GM15510 (cell line): Measurements from ENCODE around the gene KERA.

ENCODE experiments used
- POLR2A ChIP-seq: IDR thresholded peaks from 3 replicates; pipeline ENCODE4 v1.6.1; 2011; ENCODE audit warnings: borderline replicate concordance; ENCODE audit not compliant: insufficient read length; ENCODE audit errors: extremely low read depth

Gene KERA

DNA sequence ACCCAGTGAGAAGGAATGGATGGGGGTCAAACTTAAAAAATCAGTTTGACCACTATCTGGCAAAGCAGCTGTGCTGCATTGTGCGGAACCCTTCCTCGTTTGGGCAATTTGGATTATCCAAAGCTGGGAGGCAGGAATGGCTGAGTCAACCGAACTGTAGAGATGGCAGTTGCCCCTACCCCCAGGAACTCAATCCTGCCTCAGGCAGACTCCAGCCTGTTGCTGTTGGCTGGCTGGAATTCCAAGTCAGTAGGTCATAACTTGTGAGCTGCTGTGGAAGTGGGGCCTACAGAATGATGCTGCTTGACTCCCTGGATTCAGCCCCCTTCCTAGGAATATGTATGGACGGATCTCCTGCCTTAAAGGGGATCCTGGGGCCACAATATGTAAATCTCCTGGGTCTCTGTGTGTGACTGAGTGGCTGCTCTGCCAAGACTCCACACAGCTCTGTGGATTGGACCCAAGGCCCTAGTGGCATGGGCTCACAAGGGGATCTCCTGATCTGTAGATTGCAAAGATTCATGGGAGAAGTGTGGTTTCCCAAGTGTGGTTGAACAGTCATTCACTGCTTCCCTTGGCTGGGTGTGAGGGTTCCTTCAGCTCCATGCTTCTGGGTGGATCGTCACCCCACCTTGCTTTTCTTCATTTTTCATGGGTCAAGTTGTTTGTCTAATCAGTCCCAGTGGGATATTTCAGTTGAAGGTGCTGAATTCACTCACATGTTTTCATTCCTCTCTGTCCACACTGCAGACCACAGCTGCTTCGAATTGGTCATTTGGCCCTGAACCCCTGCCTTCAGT, 34.3 kb upstream of the KERA start:
- TF ChIP-seq POLR2A: no peak

DNA sequence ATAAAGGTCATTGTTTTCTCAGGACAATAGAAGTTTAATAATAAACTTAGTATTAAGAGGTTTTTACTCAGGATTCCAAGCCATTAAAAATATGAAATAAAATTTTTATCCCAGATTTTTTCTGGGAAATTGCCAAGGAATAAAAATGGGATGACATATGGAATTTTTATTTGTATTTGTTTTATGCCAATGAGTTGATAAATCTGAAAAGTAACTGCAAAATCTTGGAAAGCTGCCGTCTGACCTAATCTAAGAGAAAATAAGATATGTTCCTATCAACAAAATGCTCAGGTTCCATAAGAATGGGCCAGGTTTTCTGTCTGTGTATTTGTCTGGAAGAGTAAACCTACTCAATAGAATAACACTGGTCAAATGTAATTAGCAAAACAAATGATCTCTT, 22.2 kb upstream of the KERA start:
- no peak for TF ChIP-seq POLR2A

DNA sequence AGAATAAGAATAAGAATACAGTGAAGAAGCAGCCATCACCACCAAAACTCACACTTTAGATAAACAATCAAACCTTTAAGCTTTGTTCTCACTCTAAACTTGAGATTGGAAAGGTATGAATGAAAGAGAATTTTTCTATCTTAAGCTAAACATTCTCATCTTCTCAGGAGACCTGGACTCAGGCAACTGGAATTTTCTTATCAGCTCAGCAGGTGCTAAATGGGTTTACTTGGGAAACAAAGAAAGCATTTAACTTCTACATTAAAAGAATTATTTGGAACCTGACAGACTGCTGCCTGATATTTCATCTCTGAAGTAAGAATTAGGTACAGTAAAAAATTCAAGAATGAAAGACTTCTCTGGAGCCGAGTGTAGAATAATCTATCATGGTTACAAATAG, 20.7 kb upstream of the KERA start:
- TF ChIP-seq POLR2A: no peak

DNA sequence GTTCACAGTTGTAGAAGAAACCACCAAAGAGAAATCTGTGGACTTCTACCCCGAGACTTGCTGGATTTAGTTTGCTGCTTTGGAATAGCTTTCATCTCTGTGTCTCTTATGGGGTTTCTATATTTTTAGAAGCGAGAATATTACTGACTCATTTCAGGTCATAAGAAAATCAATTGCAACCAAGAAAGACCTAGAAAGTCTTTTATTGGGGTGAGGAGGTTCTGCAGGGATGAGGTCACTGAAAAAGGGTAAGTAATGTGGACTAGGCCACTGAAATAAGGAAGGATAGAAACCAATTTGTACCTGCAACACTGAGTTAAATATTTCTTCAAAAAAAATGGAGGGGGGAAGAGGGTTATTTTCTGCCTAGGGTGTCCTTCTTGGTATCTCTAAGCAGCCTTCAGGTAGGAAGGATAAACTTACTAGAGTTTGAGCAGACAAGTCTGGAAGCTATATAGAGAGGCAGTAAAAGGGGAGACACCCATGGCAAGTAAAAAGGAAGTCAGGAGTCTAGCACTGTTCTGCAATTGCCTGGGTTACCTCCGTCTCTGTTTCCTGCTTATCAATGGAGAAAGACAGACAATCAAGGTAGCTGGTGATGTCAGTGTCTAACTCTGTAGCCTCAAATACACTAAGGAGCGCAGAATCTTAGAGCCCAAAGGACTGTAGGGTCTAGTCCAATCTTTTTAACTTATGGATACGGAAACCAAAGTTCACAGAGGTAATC, 19.6 kb upstream of the KERA start:
- TF ChIP-seq POLR2A: no peak

DNA sequence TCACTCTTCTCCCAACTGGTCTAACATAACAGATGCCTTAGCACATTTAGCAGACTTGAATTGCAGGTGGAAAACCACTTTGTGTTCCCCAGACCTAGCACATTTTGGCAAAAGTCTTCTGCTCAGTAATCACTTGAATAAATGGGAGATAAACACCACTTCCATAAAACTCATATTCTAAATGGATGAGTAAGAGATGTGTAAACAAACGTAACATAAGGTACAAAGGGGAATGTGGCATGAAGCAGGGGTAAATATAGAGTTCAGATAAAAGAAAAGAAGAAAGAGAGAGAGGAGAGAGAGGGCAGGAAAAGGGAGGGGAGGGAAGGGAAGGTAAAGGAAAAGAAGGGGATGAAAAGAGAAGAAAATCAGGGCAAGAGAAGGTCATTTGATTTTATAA, 17.0 kb upstream of the KERA start:
- TF ChIP-seq POLR2A: no peak

DNA sequence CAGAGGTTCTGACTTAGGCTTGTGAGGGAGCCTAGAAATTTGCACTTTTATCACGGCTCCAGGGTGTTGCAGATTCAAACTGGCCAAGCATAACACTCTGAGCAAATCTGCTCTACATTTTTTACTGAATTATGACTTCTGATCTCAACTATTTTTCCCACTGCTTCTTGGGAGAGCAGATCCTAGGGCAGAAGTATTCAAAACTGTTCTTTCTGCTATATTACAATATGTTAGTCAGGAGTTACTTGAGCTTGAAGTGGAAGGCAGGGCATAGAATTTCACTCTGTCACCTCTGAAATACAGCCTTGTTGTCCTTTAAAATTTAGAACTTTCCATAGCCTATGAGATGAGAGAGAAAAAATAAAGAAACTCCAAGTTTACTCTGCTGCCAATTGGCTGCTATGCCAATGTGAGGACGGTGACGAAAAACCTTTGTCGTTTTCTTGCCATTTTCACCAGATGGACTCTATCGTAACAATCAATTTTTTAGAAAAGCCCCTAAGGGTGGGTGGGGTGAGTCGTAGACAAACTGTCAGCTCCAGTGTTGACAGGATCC, 16.4 kb upstream of the KERA start:
- no peak for TF ChIP-seq POLR2A

DNA sequence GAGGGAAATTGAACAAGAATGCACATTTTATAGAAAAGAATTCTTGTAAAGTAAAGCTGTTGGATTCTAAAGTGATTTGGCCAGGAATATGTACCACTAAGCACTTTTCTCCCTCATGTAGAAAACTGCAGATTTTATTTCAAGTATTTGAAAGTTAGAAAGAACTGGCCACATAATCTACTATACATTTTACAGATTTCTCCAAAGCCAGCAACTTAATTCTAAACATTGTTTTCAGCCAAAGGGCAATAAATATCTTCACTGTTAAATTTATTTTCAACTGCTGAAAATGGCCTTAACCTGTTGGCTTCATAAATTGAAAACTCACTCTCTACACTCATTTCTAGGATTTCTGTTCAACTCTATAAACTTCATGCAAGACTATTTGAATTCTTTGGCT, 15.6 kb upstream of the KERA start:
- no peak for TF ChIP-seq POLR2A

DNA sequence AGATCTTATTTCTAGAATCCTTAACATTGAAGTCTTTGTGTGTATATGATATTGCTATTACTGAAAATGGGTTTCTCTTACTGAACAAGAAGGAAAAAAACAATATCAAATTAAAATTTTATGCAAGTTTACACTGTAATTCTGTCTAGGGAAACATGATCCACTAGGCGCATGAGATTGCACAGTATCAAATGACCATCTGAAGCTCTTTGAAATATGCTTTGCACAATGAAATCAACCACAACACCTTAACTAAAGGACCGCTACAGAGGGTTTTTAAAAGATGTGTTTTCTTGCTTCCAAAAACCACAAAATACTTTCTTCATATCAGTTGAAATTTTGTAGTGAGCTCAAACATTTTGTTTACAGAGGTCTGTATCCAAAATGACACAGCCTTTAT, 15.1 kb upstream of the KERA start:
- no peak for TF ChIP-seq POLR2A

DNA sequence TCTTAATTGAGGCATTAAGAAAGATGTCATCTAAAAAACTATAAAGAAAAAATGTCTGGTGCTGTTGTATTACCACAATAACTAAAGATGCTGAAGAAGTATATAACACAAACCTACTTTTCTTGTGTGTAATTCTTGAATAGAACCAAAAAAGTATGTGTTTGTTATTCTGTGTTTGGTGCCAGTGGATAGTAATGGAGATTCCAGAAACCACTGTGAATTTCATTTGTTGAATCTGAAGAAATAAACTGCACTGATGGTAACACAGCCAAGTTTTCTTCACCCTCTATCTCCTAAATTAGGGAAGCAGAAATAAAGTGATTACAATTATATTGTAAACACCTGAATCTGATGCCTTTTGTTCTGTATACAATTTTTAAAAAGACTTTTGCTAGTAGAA, 13.1 kb upstream of the KERA start:
- no peak for TF ChIP-seq POLR2A

DNA sequence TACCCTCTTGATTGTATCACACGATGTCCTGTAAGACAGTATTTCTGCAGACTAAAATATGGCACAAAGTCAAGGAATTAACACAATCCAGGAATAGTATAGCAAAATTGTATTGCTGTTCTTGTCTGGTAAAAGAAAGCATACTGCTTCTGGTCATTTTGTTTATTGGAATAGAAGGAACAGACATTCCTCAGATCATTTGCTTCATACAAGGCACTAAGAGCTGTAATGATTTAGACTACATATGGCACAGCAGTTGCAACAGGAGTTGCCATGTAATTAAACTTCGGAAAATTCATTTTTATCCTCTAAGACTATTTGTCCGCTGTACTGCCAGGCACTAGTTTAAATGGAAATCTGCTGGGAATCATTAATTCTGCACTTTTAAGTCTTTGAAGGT, 7.6 kb upstream of the KERA start:
- TF ChIP-seq POLR2A: no peak

DNA sequence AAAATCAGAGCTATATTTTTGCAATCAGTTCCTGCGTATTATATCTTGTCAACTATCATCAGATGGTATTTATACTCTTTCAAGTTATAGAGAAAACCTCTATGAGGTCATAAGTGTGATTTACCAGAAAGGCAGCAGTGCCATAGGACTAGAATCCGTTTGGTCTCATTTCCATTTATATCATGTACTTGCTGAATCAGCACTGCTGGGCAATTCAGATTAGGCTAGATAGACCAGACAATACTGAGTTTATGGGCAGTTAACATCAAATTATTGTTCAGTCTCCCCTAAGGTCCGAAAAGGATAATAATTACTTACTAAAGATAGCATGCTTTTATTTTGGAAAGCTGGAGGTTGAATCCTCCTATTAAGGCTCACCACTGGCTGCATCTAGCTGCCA, 6.8 kb upstream of the KERA start:
- no peak for TF ChIP-seq POLR2A

DNA sequence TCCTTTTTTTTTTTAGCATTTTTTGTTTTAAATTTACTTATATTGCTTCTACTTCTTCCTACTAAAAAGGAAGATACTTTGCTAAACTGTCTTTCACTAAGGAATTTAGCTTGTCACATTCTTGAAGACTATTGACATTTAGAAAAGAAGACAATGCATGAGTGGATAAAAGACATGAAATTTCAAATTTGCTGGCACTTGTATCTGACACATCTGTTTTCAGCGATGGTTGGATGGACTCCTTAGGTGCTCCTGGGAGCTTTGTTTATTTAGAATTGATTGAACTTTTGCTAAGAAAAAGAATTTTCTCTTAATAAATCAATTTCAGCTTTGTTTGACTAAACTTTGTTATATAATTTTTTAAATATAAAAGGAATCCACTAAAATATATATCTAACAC, 3.3 kb upstream of the KERA start:
- no peak for TF ChIP-seq POLR2A

DNA sequence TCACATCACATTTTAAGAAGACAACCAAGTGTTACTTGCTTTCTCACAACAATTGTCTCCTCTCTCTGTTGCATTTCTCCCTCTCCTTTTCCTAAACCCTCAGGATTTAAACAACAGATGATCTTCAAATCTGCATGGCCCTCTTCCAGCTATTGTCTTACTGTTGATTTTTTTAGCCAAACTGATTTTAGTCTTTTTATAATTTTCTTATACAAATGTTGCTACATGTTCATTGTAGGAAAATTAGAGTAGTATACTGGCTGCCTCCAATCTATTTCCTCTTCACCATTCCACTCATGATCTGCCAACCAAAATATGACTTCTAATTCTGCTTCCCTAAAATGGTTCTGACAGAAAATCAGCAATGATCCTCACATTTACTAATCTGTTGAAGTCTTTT, 1.4 kb upstream of the KERA start:
- no peak for TF ChIP-seq POLR2A

DNA sequence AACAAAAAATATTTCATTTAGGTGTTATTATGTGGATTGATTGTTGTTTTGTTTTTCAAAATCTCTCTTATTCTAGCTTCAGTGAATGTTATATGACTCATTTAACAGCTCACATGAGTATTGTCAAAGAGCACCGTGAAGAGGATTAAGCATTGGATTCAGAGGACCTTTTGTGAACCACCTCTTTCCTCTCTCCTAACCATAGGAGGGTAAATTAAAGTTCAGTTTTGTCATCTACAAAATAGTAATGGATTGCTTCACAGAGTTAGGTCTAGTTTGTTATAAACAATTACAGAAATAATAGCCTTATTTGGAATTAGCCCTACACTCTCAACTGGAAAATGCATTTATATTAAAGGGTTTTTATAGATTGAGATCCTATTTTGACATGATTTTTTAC, 962 bp upstream of the KERA start:
- no peak for TF ChIP-seq POLR2A

DNA sequence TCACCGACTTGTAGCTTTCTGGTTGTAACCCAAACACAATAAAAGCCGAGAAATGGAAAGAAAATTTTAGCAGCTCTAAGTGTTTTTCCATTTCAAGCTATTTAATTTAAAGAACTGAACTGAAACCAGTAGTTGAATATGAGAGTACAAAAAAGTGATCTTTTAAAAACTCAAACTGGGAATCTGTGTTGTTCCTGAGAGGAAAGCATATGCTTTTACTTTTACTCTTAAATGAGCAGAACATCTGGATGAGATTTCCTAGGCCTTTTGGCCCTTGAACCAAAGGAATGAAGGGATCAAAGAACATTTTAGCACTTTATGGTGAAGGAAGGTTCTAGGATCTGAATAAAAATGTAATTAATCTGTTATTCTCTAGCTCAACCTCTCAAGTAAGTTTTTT, 1.3 kb downstream of the KERA start:
- no peak for TF ChIP-seq POLR2A

DNA sequence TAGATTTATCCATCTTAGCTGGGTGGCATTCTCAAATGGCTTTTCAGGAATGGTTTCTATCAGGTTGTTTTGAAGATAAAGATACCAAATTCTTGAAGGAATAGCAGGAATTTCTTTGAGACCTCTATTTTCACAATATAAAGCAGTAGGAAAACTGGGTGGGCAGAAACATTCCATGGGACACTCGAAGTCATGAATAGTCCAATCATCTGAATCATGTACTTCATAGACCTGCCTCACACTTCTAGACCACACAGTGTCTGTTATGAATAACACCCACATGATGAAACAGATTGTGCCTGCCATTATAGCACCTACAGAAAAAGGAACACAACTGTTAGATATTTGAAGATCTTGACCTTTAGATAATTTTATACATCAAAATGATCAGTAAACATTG, 1.8 kb downstream of the KERA start:
- TF ChIP-seq POLR2A: no peak
